HG03196 (cell line): Measurements from ENCODE around the gene POLR2J3.
"Not testable (repeated sequence)": the region's sequence is repeated elsewhere in the genome, so short reads cannot be mapped to it uniquely, and the experiment has no call there.

Experiments used
- ATAC-seq: cut with Tn5 transposase; IDR thresholded peaks from one replicate; pipeline ENCODE4 v1.9.1; 2021; ENCODE audit not compliant: unreplicated experiment

The POLR2J3 gene

DNA sequence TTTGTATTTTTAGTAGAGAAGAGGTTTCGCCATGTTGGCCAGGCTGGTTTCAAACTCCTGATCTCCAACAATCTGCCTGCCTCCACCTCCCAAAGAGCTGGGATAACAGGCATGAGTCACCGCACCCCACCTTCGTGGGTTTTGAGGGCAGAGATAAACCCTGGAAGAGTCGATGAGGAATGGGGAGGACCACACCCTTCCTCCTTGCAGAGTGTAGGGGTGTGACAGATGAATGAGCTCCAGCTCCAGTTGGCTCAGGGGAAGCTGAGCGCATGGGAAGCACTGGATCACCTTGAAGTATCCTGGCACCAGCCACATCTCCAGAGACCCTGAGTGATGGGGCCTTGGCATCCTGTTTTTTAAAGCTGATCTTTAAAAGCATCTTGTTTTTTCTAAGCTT, 11.1 kb upstream of the POLR2J3 start:
- not testable (repeated sequence) for ATAC-seq

GRCh38 chr7:102581722-102582121, 9.3 kb upstream of the POLR2J3 start:
- ATAC-seq: not testable (repeated sequence)

DNA sequence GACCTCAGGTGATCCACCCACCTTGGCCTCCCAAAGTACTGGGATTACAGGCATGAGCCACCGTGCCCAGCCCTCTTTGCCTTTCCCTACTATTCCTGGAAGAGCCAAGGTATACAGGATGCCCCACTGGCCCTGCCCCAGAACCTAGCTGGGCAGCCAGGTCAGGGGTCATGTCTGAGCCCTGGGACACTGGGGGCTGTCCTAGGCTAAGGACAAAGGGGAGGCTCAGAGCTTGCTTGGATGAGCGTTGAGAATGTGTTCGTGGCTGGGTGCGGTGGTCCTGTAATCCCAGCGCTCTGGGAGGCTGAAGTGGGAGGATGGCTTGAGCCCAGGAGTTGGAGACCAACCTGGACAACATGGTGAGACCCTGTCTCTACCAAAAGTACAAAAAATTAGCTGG, 6.1 kb upstream of the POLR2J3 start:
- ATAC-seq: not testable (repeated sequence)

GRCh38 chr7:102577315-102578240, 5.2 kb upstream of the POLR2J3 start:
- not testable (repeated sequence) for ATAC-seq

- ATAC-seq: not testable (repeated sequence)
Measured at GRCh38 chr7:102576363-102576762, 4.0 kb upstream of the POLR2J3 start.

GRCh38 chr7:102574607-102575006, 2.2 kb upstream of the POLR2J3 start:
- not testable (repeated sequence) for ATAC-seq

DNA sequence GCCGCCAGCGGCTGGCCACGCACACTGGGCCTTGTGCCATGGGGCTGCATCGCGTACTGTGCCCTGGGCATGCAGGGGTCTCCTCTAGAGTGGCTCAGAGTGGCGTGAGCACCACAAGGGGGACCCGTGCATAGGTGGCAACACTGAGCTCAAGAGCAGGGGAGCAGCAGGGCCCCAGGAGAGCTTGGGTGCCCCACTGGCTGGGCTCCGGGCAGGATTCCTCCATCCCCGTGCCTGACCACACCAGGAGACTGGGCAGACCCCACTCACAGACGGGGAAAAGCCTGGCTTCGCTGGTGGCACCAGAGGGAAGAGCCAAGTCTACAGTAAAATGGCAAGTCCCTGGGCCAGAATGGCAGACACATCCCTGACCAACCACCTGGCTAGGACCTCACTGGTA, 3.8 kb downstream of the POLR2J3 start:
- ATAC-seq: not testable (repeated sequence)

DNA sequence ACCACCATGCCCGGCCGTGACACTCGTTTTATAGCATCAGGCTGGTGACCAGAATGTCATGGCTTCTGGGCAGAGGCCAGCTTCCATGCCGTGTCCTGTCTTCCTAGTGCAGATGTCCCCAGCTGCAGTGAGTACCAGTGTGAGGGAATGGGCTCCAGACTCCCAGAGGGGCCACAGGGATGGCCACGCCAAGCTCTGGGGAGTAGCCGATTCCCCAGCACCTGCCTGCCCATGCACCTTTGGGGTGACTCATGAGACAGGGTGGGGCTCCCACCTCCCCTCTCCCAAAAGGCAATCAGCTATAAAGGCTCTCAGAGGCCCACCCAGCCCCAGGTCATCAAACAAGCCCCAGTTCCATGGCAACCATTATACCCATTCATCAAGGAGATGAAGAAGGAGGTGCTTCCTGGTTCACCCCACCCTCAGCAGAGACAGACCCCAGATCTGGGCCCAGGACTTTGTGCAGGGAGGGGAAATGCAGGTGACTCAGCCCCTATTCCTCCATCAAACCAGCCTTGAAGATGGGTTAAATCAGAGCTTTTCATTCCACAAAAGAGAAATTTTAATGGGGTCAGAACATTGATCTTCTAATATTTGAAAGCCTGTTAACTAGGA, 21.5 kb downstream of the POLR2J3 start, which contains the start of gene SPDYE2:
SPDYE2 (plus strand) TSS at position 419 of the 615 bp plus-strand sequence. CDS start 2,030 bp downstream, outside the sequence.
- ATAC-seq: not testable (repeated sequence)

GRCh38 chr7:102546353-102546752, 26.0 kb downstream of the POLR2J3 start:
- peak; percentile 46 for ATAC-seq

DNA sequence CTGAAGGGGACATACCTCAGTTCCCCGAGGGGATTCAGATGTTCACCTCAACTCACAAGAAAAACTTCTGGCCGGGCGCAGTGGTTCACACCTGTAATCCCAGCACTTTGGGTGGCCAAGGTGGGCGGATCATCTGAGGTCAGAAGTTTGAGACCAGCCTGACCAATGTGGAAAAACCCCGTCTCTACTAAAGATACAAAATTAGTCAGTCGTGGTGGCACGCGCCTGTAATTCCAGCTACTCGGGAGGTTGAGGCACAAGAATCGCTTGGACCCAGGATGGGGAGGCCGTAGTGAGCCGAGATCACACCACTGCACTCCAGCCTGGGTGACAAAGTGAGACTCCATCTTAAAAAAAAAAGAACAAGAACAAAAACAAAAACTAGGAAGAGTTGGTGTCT, 27.1 kb downstream of the POLR2J3 start:
- ATAC-seq: not testable (repeated sequence)

- not testable (repeated sequence) for ATAC-seq
Measured at GRCh38 chr7:102544372-102544771, 28.0 kb downstream of the POLR2J3 start.

- ATAC-seq: not testable (repeated sequence)
Measured at GRCh38 chr7:102543596-102543995, 28.8 kb downstream of the POLR2J3 start, which contains the start of gene UPK3BL2. Gene UPK3BL2, minus strand, starts transcription at chr7:102543696. Its CDS starts 60 bp downstream, at chr7:102543636.

DNA sequence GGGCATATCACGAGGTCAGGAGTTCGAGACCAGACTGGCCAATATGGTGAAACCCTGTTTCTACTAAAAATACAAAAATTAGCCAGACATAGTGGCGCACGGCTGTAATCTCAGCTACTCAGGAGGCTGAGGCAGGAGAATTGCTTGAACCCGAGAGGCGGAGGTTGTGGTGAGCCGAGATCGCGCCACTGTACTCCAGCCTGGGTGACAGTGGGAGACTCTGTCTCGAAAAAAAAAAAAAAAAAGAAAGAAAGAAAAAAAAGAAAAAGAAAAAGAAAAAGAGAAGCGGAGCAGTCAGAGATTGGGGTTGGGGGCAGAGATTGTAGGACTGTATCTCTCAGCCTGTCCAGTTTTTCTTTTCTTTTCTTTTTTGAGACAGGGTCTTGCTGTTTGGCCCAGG, 29.6 kb downstream of the POLR2J3 start:
- not testable (repeated sequence) for ATAC-seq

GRCh38 chr7:102542083-102542482, 30.3 kb downstream of the POLR2J3 start:
- not testable (repeated sequence) for ATAC-seq

DNA sequence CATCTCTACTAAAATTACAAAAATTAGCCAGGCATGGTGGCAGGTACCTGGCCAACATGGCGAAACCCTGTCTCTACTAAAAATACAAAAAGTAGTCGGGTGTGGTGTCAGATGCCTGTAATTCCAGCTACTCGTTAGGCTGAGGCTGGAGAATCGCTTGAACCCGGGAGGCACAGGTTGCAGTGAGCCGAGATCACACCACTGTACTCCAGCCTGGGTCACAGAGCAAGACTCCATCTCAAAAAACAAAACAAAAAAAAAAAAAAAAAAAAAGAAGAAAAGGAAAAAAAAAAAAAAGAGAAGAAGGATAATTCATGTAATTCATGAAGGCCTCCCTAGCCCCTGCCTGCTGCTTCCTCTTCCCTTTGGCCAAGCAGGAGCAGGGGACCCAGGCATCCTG, 31.8 kb downstream of the POLR2J3 start:
- ATAC-seq: not testable (repeated sequence)

DNA sequence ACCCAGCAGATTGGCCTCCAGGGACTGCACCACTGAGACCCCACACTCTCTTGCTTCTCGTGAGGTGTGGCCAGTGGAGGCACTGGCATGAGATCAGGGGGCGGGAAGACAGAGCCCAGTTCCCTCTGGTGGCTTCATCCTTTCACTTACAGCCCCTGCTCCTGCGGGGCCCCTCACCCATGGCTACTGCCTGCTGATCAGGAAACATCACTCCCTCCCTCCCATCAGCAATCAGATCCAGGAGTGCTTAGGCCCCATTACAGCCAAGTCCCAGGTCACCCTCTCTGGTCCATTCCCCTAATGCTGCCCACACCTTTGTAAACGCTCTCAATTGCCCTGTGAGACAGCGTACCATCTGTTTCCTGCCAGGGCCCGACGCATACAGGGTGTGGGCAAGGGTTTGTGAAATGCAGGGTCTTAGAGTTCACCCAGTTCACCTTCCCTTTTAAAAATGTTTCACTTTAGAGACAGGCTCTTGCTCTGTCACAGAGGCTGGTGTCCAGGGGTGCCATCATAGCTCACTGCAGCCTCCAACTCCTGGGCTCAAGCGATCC, 37.2 kb downstream of the POLR2J3 start:
- not testable (repeated sequence) for ATAC-seq

- ATAC-seq: not testable (repeated sequence)
Measured at GRCh38 chr7:102532127-102532526, 40.3 kb downstream of the POLR2J3 start.

DNA sequence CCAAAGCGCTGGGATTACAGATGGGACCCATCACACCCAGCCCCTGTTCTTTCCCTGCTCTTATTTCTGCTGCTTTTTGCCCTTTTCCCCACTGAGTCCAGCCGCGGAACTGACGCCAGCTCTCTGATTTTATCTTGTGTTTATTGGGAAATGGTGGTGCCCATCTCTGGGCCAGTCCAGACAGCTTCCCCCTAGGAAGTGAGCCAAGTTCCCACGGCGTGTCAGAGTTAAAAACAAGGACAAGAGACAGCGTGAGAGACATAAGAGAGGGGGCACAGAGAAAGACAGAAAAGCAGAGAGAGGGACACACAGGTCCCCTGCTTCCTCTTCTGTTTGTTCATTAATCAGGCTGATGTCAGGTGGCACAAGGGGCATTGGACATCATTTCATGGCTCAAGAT, 40.8 kb downstream of the POLR2J3 start:
- ATAC-seq: not testable (repeated sequence)

- ATAC-seq: not testable (repeated sequence)
Measured at GRCh38 chr7:102527822-102528793, 44.3 kb downstream of the POLR2J3 start.

GRCh38 chr7:102527182-102527581, 45.2 kb downstream of the POLR2J3 start:
- not testable (repeated sequence) for ATAC-seq
